NB4 (cell line): ENCODE results near the gene CHST11.

ENCODE experiments used
- MAX ChIP-seq: IDR thresholded peaks from 2 replicates; pipeline ENCODE4 v1.6.1; 2011; ENCODE audit warnings: low read depth, low read length
- POLR2A ChIP-seq: IDR thresholded peaks from 2 replicates; pipeline ENCODE4 v1.6.1; 2011; ENCODE audit warnings: mild to moderate bottlenecking; ENCODE audit not compliant: insufficient read length; ENCODE audit errors: extremely low read depth
- TF ChIP-seq, protein P1 (sequence below): IDR thresholded peaks from one replicate; pipeline ENCODE4 v1.5.1; 2012; ENCODE audit warnings: low read depth, low read length

DNA sequence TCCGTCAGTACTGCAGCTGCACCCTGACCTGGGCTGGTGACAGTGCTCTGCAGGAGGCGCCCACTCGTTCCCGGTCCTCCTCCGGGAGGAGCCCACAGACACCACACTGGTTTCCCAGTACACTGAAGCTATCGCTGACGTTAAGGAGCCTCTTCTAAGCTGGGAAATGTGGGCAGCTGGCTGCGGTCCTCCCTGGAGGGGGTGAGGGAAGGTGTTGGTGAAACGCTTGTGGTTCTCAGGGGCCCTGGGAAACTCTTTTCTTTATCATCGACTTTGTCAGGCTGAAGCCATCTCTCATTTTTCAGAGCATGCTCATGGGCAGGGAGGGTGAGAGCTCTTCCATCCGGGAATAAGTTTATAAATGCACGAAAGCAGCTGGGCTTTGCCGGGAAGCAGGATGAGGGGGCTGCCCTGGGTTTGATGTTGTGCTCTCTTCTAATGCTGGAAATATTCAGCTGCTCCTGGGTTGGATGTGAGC is 176.0 kb downstream of the CHST11 start:
- TF ChIP-seq, protein P1, sequence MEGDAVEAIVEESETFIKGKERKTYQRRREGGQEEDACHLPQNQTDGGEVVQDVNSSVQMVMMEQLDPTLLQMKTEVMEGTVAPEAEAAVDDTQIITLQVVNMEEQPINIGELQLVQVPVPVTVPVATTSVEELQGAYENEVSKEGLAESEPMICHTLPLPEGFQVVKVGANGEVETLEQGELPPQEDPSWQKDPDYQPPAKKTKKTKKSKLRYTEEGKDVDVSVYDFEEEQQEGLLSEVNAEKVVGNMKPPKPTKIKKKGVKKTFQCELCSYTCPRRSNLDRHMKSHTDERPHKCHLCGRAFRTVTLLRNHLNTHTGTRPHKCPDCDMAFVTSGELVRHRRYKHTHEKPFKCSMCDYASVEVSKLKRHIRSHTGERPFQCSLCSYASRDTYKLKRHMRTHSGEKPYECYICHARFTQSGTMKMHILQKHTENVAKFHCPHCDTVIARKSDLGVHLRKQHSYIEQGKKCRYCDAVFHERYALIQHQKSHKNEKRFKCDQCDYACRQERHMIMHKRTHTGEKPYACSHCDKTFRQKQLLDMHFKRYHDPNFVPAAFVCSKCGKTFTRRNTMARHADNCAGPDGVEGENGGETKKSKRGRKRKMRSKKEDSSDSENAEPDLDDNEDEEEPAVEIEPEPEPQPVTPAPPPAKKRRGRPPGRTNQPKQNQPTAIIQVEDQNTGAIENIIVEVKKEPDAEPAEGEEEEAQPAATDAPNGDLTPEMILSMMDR = no peak
- TF ChIP-seq POLR2A = no peak
- TF ChIP-seq MAX = no peak
